Panc1 (cell line): ENCODE data around the gene VAMP8. TPM values are rescaled to one million over a fixed set of nuclear protein-coding genes. Genes with fewer than 3 reads are reported as not detected.

Experiments used
- ATAC-seq: fragments of 200-7000 bp; cut with Tn5 transposase; 2 replicates; pipeline ENCODE4 v1.9.1; 2020; ENCODE audit warnings: mild to moderate bottlenecking, moderate library complexity
- BruUV-seq: library from RNA; stranded (reverse); fragments of 400-500 nt; replicated peaks from 2 replicates; lab custom pipeline; 2021; lab: Mats Ljungman, UMichigan
- CTCF ChIA-PET: fragments of 300-600 bp; sonication (Branson Sonifier 250); formaldehyde crosslinking; loops from one replicate; lab custom pipeline; 2022; ENCODE audit warnings: antibody characterized with exemption; lab: Charles Lee
- POLR2A ChIA-PET: fragments of 300-600 bp; sonication (Branson Sonifier 250); formaldehyde crosslinking; loops from one replicate; lab custom pipeline; 2022; ENCODE audit warnings: antibody characterized with exemption; lab: Charles Lee
- DNase-seq: peaks from one replicate; pipeline ENCODE4 v3.0.0-alpha.2; 2010; ENCODE audit warnings: low read depth, low spot score
- H3K27ac ChIP-seq: 2 replicates; pipeline ENCODE4 v1.5.1; 2011; ENCODE audit warnings: mild to moderate bottlenecking, low read length, inconsistent platforms
- H3K27me3 ChIP-seq: fragments of 200-500 bp; sonication (Bioruptor generic); 2 replicates; pipeline ENCODE4 v1.6.0; 2014; ENCODE audit warnings: low read length, inconsistent platforms; ENCODE audit not compliant: control insufficient read depth, insufficient read depth
- H3K36me3 ChIP-seq: fragments of 200-500 bp; sonication (Bioruptor generic); 2 replicates; pipeline ENCODE4 v1.5.1; 2014; ENCODE audit warnings: inconsistent platforms, mild to moderate bottlenecking, low read length, moderate library complexity; ENCODE audit not compliant: control insufficient read depth, insufficient read depth
- H3K4me1 ChIP-seq: 2 replicates; pipeline ENCODE4 v1.5.1; 2011; ENCODE audit warnings: inconsistent platforms, mild to moderate bottlenecking, low read length, moderate library complexity; ENCODE audit not compliant: control insufficient read depth, insufficient read depth
- H3K4me3 ChIP-seq, 2 experiments: 2 replicates each; pipeline ENCODE4 v1.5.1; 2011 to 2012; ENCODE audit warnings: low read depth in 2 of 2, low read length in 2 of 2, mild to moderate bottlenecking in 2 of 2, inconsistent platforms in 1 of 2, moderate library complexity in 1 of 2
- H3K9me3 ChIP-seq: fragments of 200-500 bp; sonication (Bioruptor generic); 2 replicates; pipeline ENCODE4 v1.5.1; 2014; ENCODE audit warnings: low read depth, mild to moderate bottlenecking, inconsistent platforms, low read length, moderate library complexity; ENCODE audit not compliant: control insufficient read depth, insufficient read depth
- POLR2AphosphoS5 ChIP-seq: IDR thresholded peaks from 2 replicates; pipeline ENCODE4 v1.6.1; 2012; ENCODE audit warnings: mild to moderate bottlenecking, low read depth, low read length, moderate library complexity
- SIN3A ChIP-seq: IDR thresholded peaks from 2 replicates; pipeline ENCODE4 v1.6.1; 2012; ENCODE audit warnings: low read depth, mild to moderate bottlenecking, low read length, moderate library complexity, borderline replicate concordance; ENCODE audit not compliant: insufficient read depth
- TCF7L2 ChIP-seq: IDR thresholded peaks from 2 replicates; pipeline ENCODE4 v1.6.1; 2011; ENCODE audit warnings: mild to moderate bottlenecking, low read depth, low read length, inconsistent platforms
- in situ Hi-C: cut with HindIII; loops from 2 replicates; pipeline ENCODE4 v1.10.0; 2016; ENCODE audit warnings: low sequenced_read_pairs, low pct_unique_long_range_greater_than_20kb
- intact Hi-C: fragments of 100-400 bp; cut with micrococcal nuclease; formaldehyde crosslinking; loops from one replicate; pipeline ENCODE4 v1.10.0; 2022; ENCODE audit not compliant: unreplicated experiment
- total RNA-seq: library from RNA; stranded (reverse); gene quantifications from one replicate; pipeline ENCODE4 v1.2.1, GENCODE V29; 2021; ENCODE audit not compliant: unreplicated experiment
- TF ChIP-seq, protein P1 (sequence below), 2 experiments: IDR thresholded peaks; 2 replicates each; pipeline ENCODE4 v1.6.1; 2011 to 2012; ENCODE audit warnings: low read depth in 2 of 2, control low read depth in 1 of 2, low read length in 1 of 2, mild to moderate bottlenecking in 1 of 2, moderate library complexity in 1 of 2; ENCODE audit not compliant: insufficient read depth in 1 of 2
- TF ChIP-seq, protein P2 (sequence below): fragments of 450-650 bp; IDR thresholded peaks from 2 replicates; pipeline ENCODE4 v1.5.1; 2017; ENCODE audit warnings: mild to moderate bottlenecking

Gene VAMP8
- total RNA-seq, 1 experiment from 2014 or later, result 93.2 TPM

DNA sequence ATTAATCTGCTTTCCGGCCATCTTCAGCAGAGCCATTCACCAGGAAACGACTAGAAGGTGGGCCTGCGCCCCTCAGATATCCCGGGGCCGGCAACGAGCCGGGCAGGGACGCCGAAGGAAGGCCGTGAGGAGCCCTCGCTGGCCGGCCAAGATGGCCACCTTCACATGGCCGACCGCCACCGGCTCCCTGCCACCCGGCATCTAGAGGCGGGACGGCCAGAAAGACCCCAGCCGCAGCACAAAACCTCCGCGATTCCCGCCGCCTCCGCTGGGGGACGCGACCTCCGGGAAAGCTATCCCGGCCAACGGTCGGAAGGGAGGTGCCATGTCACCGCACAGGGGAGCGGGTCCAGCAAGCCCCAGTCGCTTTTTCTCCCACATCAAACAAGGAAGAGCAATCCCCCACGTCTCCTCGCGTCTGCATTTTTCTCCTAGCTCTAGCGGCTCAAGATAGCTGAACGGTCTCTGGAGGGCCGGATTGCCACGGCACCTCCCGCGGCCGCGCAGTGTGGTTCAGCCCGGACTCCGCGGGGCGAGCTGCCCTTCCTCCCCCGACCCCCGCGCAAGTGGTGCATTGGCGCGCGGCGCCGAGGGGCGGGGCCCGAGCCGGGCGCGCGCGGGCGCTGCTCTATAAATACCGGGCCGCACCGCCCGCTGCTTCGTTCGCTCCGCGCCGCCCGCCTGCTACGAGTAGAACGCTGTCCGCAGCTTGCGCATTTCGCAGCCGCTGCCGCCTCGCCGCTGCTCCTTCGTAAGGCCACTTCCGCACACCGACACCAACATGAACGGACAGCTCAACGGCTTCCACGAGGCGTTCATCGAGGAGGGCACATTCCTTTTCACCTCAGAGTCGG, 38.7 kb upstream of the VAMP8 start, which contains the start of gene MAT2A:
Gene MAT2A, plus strand, starts transcription at position 662 of the 854 bp plus-strand sequence. Its CDS starts 120 bp downstream, at position 782.
- POLR2A ChIA-PET, result interaction anchor here (0.6 to 3.0 kb wide), 20 partner anchors 11 to 144 kb away, joined by 3 to 18 read pairs (median 4); partner anchors contain the start of gene SH2D6
- Histone ChIP-seq H3K4me1 (peaks cover 53% of the 10 kb centered on the region), H3K27ac (peak within 1 kb of the TSS; percentile 100), H3K4me3 (peak within 1 kb of the TSS; percentile 99 to 100), H3K27me3 (no peaks in the 10 kb centered on the region), H3K36me3 (peaks cover 35% of the 10 kb centered on the region), H3K9me3 (no peaks in the 10 kb centered on the region)
- BruUV-seq, result no TSS peak
- TF ChIP-seq TCF7L2 (peak; percentile 77; the same call in 1 of the 2 replicates), POLR2AphosphoS5 (peak; percentile 99), SIN3A (peak; percentile 77; the same call in 1 of the 2 replicates)
- TF ChIP-seq, protein P1, sequence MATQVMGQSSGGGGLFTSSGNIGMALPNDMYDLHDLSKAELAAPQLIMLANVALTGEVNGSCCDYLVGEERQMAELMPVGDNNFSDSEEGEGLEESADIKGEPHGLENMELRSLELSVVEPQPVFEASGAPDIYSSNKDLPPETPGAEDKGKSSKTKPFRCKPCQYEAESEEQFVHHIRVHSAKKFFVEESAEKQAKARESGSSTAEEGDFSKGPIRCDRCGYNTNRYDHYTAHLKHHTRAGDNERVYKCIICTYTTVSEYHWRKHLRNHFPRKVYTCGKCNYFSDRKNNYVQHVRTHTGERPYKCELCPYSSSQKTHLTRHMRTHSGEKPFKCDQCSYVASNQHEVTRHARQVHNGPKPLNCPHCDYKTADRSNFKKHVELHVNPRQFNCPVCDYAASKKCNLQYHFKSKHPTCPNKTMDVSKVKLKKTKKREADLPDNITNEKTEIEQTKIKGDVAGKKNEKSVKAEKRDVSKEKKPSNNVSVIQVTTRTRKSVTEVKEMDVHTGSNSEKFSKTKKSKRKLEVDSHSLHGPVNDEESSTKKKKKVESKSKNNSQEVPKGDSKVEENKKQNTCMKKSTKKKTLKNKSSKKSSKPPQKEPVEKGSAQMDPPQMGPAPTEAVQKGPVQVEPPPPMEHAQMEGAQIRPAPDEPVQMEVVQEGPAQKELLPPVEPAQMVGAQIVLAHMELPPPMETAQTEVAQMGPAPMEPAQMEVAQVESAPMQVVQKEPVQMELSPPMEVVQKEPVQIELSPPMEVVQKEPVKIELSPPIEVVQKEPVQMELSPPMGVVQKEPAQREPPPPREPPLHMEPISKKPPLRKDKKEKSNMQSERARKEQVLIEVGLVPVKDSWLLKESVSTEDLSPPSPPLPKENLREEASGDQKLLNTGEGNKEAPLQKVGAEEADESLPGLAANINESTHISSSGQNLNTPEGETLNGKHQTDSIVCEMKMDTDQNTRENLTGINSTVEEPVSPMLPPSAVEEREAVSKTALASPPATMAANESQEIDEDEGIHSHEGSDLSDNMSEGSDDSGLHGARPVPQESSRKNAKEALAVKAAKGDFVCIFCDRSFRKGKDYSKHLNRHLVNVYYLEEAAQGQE (IDR thresholded peaks at IDR 0.05; ENCODE audit: insufficient read depth in 1 of 2, low read depth in 2 of 2, low read length in 1 of 2), result peak; percentile 33 to 63; a peak in 1 of 4 replicates
- TF ChIP-seq, protein P2, sequence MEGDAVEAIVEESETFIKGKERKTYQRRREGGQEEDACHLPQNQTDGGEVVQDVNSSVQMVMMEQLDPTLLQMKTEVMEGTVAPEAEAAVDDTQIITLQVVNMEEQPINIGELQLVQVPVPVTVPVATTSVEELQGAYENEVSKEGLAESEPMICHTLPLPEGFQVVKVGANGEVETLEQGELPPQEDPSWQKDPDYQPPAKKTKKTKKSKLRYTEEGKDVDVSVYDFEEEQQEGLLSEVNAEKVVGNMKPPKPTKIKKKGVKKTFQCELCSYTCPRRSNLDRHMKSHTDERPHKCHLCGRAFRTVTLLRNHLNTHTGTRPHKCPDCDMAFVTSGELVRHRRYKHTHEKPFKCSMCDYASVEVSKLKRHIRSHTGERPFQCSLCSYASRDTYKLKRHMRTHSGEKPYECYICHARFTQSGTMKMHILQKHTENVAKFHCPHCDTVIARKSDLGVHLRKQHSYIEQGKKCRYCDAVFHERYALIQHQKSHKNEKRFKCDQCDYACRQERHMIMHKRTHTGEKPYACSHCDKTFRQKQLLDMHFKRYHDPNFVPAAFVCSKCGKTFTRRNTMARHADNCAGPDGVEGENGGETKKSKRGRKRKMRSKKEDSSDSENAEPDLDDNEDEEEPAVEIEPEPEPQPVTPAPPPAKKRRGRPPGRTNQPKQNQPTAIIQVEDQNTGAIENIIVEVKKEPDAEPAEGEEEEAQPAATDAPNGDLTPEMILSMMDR, result peak; percentile 88
- ATAC-seq (peak; percentile 82), DNase-seq (no peak)
- CTCF ChIA-PET, result interaction anchor here (1.2 to 2.3 kb wide), 2 partner anchors 89 to 119 kb away, joined by 4 to 11 read pairs; no protein-coding TSS in a partner anchor
- intact Hi-C loops, result loop anchor here (2.0 kb wide), 1 partner anchor 118 kb away; no protein-coding TSS in a partner anchor
- in situ Hi-C loops, result loop anchor here (25.0 kb wide), 1 partner anchor 126 kb away; the partner anchor contains the start of genes CAPG and SH2D6

DNA sequence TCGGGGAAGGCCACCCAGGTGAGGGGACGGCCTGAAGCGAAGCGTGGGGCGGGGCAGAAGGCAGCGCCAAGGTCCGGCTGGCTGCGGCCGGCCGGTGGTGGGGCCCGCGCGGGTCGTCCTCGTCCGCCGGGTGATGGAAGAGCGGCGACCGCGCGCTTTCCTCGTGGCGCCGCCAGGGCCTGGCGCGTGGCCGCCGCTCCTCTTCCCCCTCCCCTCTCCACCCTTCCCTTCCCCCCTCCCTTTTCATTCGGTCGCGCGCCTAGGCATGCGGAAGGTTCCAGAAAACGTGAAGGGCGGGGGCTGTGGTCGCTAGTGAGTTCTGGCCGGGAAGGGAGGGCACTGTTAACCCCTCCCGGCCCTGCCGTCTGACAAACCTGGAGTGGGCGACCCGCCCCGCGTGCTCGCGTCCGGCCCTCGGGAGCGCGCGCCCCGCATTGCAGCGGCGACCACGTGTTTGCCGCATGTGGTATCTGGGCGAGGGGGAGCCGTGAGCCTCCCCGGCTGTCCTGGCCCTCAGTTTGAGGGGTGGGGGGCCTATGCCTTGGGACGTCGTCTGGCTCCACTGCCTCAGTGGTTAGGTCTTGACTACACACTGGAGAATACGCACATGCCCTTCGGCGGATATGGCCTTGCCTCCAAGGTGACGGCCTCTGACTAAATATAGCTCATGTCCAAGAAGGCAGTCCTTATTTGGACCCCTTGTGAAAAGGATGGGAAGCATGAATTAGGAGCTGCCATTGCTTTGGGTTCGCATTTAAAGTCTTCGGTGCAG, 37.8 kb upstream of the VAMP8 start:
- TF ChIP-seq TCF7L2, result no peak
- peak; percentile 70; the same call in 1 of the 2 replicates for TF ChIP-seq POLR2AphosphoS5
- TF ChIP-seq, protein P1 (IDR thresholded peaks at IDR 0.05; ENCODE audit: insufficient read depth in 1 of 2, low read depth in 2 of 2, low read length in 1 of 2), result no peak
- TF ChIP-seq, protein P2, result no peak
- TF ChIP-seq SIN3A, result peak; percentile 40; the same call in 1 of the 2 replicates
- H3K27me3 ChIP-seq, result no peaks in the 10 kb centered on the region
- no peaks in the 10 kb centered on the region for H3K9me3 ChIP-seq
- ChIA-PET POLR2A (interaction anchor here (0.6 to 3.0 kb wide), 17 partner anchors 11 to 145 kb away, joined by 3 to 18 read pairs (median 7); partner anchors contain the start of gene SH2D6), CTCF (interaction anchor here (1.2 to 2.3 kb wide), 2 partner anchors 90 to 120 kb away, joined by 4 to 11 read pairs; no protein-coding TSS in a partner anchor)
- peak overlapping the region; percentile 99 to 100 for H3K4me3 ChIP-seq
- H3K27ac ChIP-seq, result peak overlapping the region; percentile 100
- peak; percentile 62 for ATAC-seq
- intact Hi-C loops, result loop anchor here (2.0 kb wide), 1 partner anchor 119 kb away; no protein-coding TSS in a partner anchor
- no TSS peak for BruUV-seq
- in situ Hi-C loops, result loop anchor here (25.0 kb wide), 1 partner anchor 127 kb away; the partner anchor contains the start of genes CAPG and SH2D6
- H3K36me3 ChIP-seq, result peaks cover 35% of the 10 kb centered on the region
- peaks cover 53% of the 10 kb centered on the region for H3K4me1 ChIP-seq
- no peak for DNase-seq
